ENCODE results near the gene CCT2. TPM values are rescaled to one million over a fixed set of nuclear protein-coding genes. Genes with fewer than 3 reads are reported as not detected.

Gene CCT2
- total and polyA plus RNA-seq, 9 of the 15 experiments (the other 6 are each of a cell fraction or from before 2014, with no cell fraction given), result 341 to 738 (median 490) TPM

DNA sequence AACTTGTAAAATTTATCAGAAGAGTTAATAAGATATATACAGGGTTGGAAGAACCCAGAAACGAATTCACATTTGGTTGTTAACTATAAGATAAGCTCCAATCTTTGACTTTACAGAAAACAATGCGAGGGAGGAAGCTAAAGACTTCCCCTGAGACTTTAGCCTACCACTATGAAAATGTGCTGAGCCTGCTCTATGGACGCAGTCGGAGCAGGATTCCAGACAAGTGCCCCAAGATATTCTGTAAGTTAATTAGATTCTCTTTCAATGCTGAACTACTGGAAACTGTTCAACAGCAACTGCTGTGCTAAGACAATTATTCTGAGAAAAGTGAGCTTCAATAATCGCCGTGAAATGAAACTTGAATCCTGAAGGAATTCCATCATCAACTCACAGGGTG lies 33.8 kb downstream of the CCT2 start (continued):
- TF ChIP-seq, protein P1, sequence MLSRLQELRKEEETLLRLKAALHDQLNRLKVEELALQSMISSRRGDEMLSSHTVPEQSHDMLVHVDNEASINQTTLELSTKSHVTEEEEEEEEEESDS (CRISPR knock-in tag; IDR thresholded peaks at IDR 0.05), result no peak
- TF ChIP-seq CREB1 (IDR thresholded peaks at IDR 0.05) (no peak), CREB1 (CRISPR knock-in tag; IDR thresholded peaks at IDR 0.05) (no peak), ERF (CRISPR knock-in tag; IDR thresholded peaks at IDR 0.05) (no peak), CXXC5 (CRISPR knock-in tag; IDR thresholded peaks at IDR 0.05) (no peak), NCOA4 (IDR thresholded peaks at IDR 0.05; ENCODE audit: partially characterized antibody) (no peak), GTF2F1 (IDR thresholded peaks at IDR 0.05; ENCODE audit: low read depth, low read length) (no peak), CC2D1A (IDR thresholded peaks at IDR 0.05) (no peak)
- TF ChIP-seq, protein P2, sequence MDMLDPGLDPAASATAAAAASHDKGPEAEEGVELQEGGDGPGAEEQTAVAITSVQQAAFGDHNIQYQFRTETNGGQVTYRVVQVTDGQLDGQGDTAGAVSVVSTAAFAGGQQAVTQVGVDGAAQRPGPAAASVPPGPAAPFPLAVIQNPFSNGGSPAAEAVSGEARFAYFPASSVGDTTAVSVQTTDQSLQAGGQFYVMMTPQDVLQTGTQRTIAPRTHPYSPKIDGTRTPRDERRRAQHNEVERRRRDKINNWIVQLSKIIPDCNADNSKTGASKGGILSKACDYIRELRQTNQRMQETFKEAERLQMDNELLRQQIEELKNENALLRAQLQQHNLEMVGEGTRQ (CRISPR knock-in tag; IDR thresholded peaks at IDR 0.05), result no peak
- TF ChIP-seq, protein P3, sequence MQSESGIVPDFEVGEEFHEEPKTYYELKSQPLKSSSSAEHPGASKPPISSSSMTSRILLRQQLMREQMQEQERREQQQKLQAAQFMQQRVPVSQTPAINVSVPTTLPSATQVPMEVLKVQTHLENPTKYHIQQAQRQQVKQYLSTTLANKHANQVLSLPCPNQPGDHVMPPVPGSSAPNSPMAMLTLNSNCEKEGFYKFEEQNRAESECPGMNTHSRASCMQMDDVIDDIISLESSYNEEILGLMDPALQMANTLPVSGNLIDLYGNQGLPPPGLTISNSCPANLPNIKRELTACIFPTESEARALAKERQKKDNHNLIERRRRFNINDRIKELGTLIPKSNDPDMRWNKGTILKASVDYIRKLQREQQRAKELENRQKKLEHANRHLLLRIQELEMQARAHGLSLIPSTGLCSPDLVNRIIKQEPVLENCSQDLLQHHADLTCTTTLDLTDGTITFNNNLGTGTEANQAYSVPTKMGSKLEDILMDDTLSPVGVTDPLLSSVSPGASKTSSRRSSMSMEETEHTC (IDR thresholded peaks at IDR 0.05), result no peak

DNA sequence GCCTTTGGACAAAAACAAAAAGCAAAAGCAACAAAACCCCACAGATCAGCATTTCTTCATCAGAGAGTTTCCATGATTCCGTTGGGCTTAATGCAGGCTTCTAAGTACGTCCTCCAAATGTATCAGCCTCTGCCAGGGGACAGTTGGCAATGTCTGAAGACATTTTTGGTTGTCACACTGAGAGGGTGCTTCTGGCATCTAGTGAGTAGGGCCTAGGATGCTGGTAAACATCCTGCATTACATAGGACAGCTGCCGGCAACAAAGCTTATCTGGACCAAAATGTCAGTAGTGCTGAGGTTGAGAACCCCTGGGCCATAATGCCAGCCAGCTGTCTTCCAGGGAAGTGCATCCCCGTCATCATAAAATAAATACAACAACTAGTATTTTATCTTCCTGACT lies 34.8 kb downstream of the CCT2 start:
- no peak for FAIRE-seq
- Histone ChIP-seq H3K4me1 (replicated peaks in 1 of 2; ENCODE audit: control insufficient read depth in 2 of 2, insufficient read depth in 2 of 2, low read length in 2 of 2) (peaks cover 11 to 17% of the 10 kb centered on the region in 2 experiments), H3K4me3 (no peak overlapping the region), H4K20me1 (replicated peaks; ENCODE audit: control insufficient read depth, insufficient read depth, low read length) (0 out of 2 replicates have a peak, but pooled peaks cover 5% of the 10 kb centered on the region), H2AFZ (ENCODE audit: low read depth, low read length) (no peak overlapping the region), H3K9me1 (ENCODE audit: control insufficient read depth, insufficient read depth, low read length) (no peaks in the 10 kb centered on the region), H3K9ac (ENCODE audit: insufficient read depth in 1 of 2, low read depth in 2 of 2, low read length in 2 of 2) (no peak overlapping the region), H3K27ac (ENCODE audit: extremely low read depth, low read depth, low read length) (no peak overlapping the region), H3K36me3 (ENCODE audit: control insufficient read depth, insufficient read depth, low read length) (no peaks in the 10 kb centered on the region), H3K4me2 (ENCODE audit: insufficient read depth, low read length) (no peak overlapping the region), H3K79me2 (ENCODE audit: control insufficient read depth, insufficient read depth, low read length) (no peaks in the 10 kb centered on the region), H3K27me3 (ENCODE audit: control insufficient read depth in 2 of 2, insufficient read depth in 2 of 2, low read length in 2 of 2) (no peaks in the 10 kb centered on the region; a peak in 1 of 5 replicates), H3K9me3 (replicated peaks; ENCODE audit: control insufficient read depth, insufficient read depth, low read depth, low read length) (no peaks in the 10 kb centered on the region)
- no TSS peak for BruUV-seq (replicated peaks)
- in situ Hi-C loops (cut with MboI), result no loop called here
- ATAC-seq, result no peak
- intact Hi-C loops (cut with micrococcal nuclease), result loop anchor here (5.0 kb wide), 2 partner anchors 33 to 148 kb away; partner anchors contain the start of genes CCT2 and FRS2
- CTCF ChIA-PET (ENCODE audit: low intra/inter-chr PET ratio), result no interaction called here
- POLR2A ChIA-PET, result no interaction called here
- DNase-seq (ENCODE audit: extremely low read depth in 1 of 4, low spot score in 3 of 4), result no peak
- 15% methylated on average over 4 of the region's 4 CpGs for WGBS (ENCODE audit: insufficient coverage, low coverage, missing lambda C conversion rate)
- TF ChIP-seq KDM2B (CRISPR knock-in tag; IDR thresholded peaks at IDR 0.05), result no peak
- no peak for TF ChIP-seq ZNF436 (CRISPR knock-in tag; IDR thresholded peaks at IDR 0.05)
- no peak for TF ChIP-seq YY1 (IDR thresholded peaks at IDR 0.05; ENCODE audit: borderline replicate concordance in 1 of 3, control insufficient read depth in 1 of 3, extremely low read depth in 1 of 3, insufficient read depth in 3 of 3, insufficient read length in 1 of 3, insufficient replicate concordance in 2 of 3, low read depth in 1 of 3, low read length in 2 of 3)
- TF ChIP-seq, protein P4, sequence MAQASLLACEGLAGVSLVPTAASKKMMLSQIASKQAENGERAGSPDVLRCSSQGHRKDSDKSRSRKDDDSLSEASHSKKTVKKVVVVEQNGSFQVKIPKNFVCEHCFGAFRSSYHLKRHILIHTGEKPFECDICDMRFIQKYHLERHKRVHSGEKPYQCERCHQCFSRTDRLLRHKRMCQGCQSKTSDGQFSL (CRISPR knock-in tag; IDR thresholded peaks at IDR 0.05), result no peak
- TF ChIP-seq, protein P4 (tag; IDR thresholded peaks at IDR 0.05), result no peak
- TF ChIP-seq ZNF143 (CRISPR knock-in tag; IDR thresholded peaks at IDR 0.05), result no peak
- TF ChIP-seq EP300 (IDR thresholded peaks at IDR 0.05; ENCODE audit: low read length), result no peak
- no peak for TF ChIP-seq ZNF77 (CRISPR knock-in tag; IDR thresholded peaks at IDR 0.05)
- no peak for TF ChIP-seq PHB (CRISPR knock-in tag; IDR thresholded peaks at IDR 0.05)
- no peak for TF ChIP-seq TFAM (CRISPR knock-in tag; conservative IDR thresholded peaks at IDR 0.05)
- no peak for TF ChIP-seq SRSF3 (IDR thresholded peaks at IDR 0.05; ENCODE audit: insufficient read depth, low read length)
